Measurements from ENCODE around the gene SLC1A5. TPM values are rescaled to one million over a fixed set of nuclear protein-coding genes. Genes with fewer than 3 reads are reported as not detected.

Gene SLC1A5
- total RNA-seq, 2 donors from 2014 or later = 77.6 to 78.1 TPM

GRCh38 chr19:46787040-46787330 is 1.4 kb downstream of the SLC1A5 start:
- peaks cover 2% of the 10 kb centered on the region for H3K4me1 ChIP-seq (ENCODE audit: control insufficient read depth, insufficient read depth, low read length)
- Mint-ChIP-seq H3K4me3 (peak overlapping the region; percentile 85), H3K27me3 (ENCODE audit: insufficient read depth) (peaks cover 36% of the 10 kb centered on the region), H3K4me1 (peaks cover 23% of the 10 kb centered on the region), H3K27ac (peak overlapping the region; percentile 91), H3K36me3 (ENCODE audit: low read depth) (peaks cover 27% of the 10 kb centered on the region), H3K9me3 (no peaks in the 10 kb centered on the region)
- H3K27ac ChIP-seq (ENCODE audit: low read depth, low read length) = peak overlapping the region; percentile 47
- H3K27me3 ChIP-seq (ENCODE audit: control insufficient read depth, insufficient read depth, low read length, poor library complexity, severe bottlenecking) = peaks cover 10% of the 10 kb centered on the region
- no peaks in the 10 kb centered on the region for H3K9me3 ChIP-seq (ENCODE audit: control insufficient read depth, low read length)
- H3K9ac ChIP-seq (ENCODE audit: extremely low read depth, low read length, poor library complexity, severe bottlenecking) = peak overlapping the region; percentile 77
- WGBS, 2 experiments (ENCODE audit: insufficient coverage in 1 of 2, insufficient read length in 1 of 2) = 0 to 1% methylated on average over 4 to 5 of the region's 5 CpGs
- H3K36me3 ChIP-seq (ENCODE audit: control insufficient read depth, insufficient read depth, low read length) = peaks cover 9% of the 10 kb centered on the region
- TF ChIP-seq CTCF (conservative IDR thresholded peaks at IDR 0.05) = no peak
- no peak for DNase-seq
- H3K4me3 ChIP-seq (ENCODE audit: low read length) = peak overlapping the region; percentile 93

- H3K4me3 ChIP-seq (ENCODE audit: low read length) = peak overlapping the region; percentile 93
- Mint-ChIP-seq H3K4me1 (peaks cover 23% of the 10 kb centered on the region), H3K4me3 (peak overlapping the region; percentile 85), H3K27me3 (ENCODE audit: insufficient read depth) (peaks cover 32% of the 10 kb centered on the region), H3K9me3 (no peaks in the 10 kb centered on the region), H3K36me3 (ENCODE audit: low read depth) (peaks cover 32% of the 10 kb centered on the region), H3K27ac (peak overlapping the region; percentile 91)
- peaks cover 14% of the 10 kb centered on the region for H3K36me3 ChIP-seq (ENCODE audit: control insufficient read depth, insufficient read depth, low read length)
- 16 to 18% methylated on average over 12 to 20 of the region's 20 CpGs for WGBS, 2 experiments (ENCODE audit: insufficient coverage in 1 of 2, insufficient read length in 1 of 2)
- TF ChIP-seq CTCF (conservative IDR thresholded peaks at IDR 0.05) = no peak
- peak; percentile 78 for DNase-seq
- peaks cover 8% of the 10 kb centered on the region for H3K27me3 ChIP-seq (ENCODE audit: control insufficient read depth, insufficient read depth, low read length, poor library complexity, severe bottlenecking)
- H3K9ac ChIP-seq (ENCODE audit: extremely low read depth, low read length, poor library complexity, severe bottlenecking) = peak overlapping the region; percentile 77
- H3K4me1 ChIP-seq (ENCODE audit: control insufficient read depth, insufficient read depth, low read length) = peaks cover 2% of the 10 kb centered on the region
- H3K27ac ChIP-seq (ENCODE audit: low read depth, low read length) = peak overlapping the region; percentile 52
- no peaks in the 10 kb centered on the region for H3K9me3 ChIP-seq (ENCODE audit: control insufficient read depth, low read length)
Observed at GRCh38 chr19:46786236-46787039, 2.0 kb downstream of the SLC1A5 start.

GRCh38 chr19:46785980-46786235 is 2.5 kb downstream of the SLC1A5 start:
- DNase-seq = no peak
- TF ChIP-seq CTCF (conservative IDR thresholded peaks at IDR 0.05) = no peak
- Mint-ChIP-seq H3K27ac (peak overlapping the region; percentile 91), H3K9me3 (no peaks in the 10 kb centered on the region), H3K4me1 (peaks cover 23% of the 10 kb centered on the region), H3K36me3 (ENCODE audit: low read depth) (peaks cover 34% of the 10 kb centered on the region), H3K27me3 (ENCODE audit: insufficient read depth) (peaks cover 27% of the 10 kb centered on the region), H3K4me3 (peak overlapping the region; percentile 85)
- Histone ChIP-seq H3K4me1 (ENCODE audit: control insufficient read depth, insufficient read depth, low read length) (peaks cover 2% of the 10 kb centered on the region), H3K27ac (ENCODE audit: low read depth, low read length) (peak overlapping the region; percentile 52), H3K27me3 (ENCODE audit: control insufficient read depth, insufficient read depth, low read length, poor library complexity, severe bottlenecking) (peaks cover 8% of the 10 kb centered on the region), H3K4me3 (ENCODE audit: low read length) (peak overlapping the region; percentile 93), H3K36me3 (ENCODE audit: control insufficient read depth, insufficient read depth, low read length) (peaks cover 14% of the 10 kb centered on the region), H3K9me3 (ENCODE audit: control insufficient read depth, low read length) (no peaks in the 10 kb centered on the region), H3K9ac (ENCODE audit: extremely low read depth, low read length, poor library complexity, severe bottlenecking) (no peak overlapping the region)
- WGBS, 2 experiments (ENCODE audit: insufficient coverage in 1 of 2, insufficient read length in 1 of 2) = 79 to 89% methylated on average over 3 to 4 of the region's 4 CpGs
